ENCODE results near the gene AHNAK2.

AHNAK2 gene

GRCh38 chr14:105019861-105020814, 42.0 kb upstream of the AHNAK2 start:
- H3K4me1 Mint-ChIP-seq (ENCODE audit: low read depth in 2 of 2), result peaks cover 55 to 58% of the 10 kb centered on the region in 2 donors
- ATAC-seq (replicated peaks) (peak; percentile 47), DNase-seq (peak; percentile 72 to 77 (median 72))
- peak overlapping the region; percentile 89 to 93 for H3K4me3 Mint-ChIP-seq
- no peaks in the 10 kb centered on the region for H3K9me3 Mint-ChIP-seq
- peak overlapping the region; percentile 96 to 97 for H3K27ac Mint-ChIP-seq
- peaks cover 22% of the 10 kb centered on the region for H3K36me3 Mint-ChIP-seq (ENCODE audit: insufficient read depth)
- no peaks in the 10 kb centered on the region for H3K27me3 Mint-ChIP-seq

GRCh38 chr14:105018414-105018813, 40.2 kb upstream of the AHNAK2 start:
- peaks cover 21% of the 10 kb centered on the region for H3K36me3 Mint-ChIP-seq (ENCODE audit: insufficient read depth)
- no peak for DNase-seq
- H3K27me3 Mint-ChIP-seq, result no peaks in the 10 kb centered on the region
- H3K4me3 Mint-ChIP-seq, result peak overlapping the region; percentile 89 to 93
- H3K4me1 Mint-ChIP-seq (ENCODE audit: low read depth in 2 of 2), result peaks cover 62 to 70% of the 10 kb centered on the region in 2 donors
- H3K9me3 Mint-ChIP-seq, result no peaks in the 10 kb centered on the region
- H3K27ac Mint-ChIP-seq, result peak overlapping the region; percentile 96 to 97
- no peak for ATAC-seq (replicated peaks)

- Mint-ChIP-seq H3K36me3 (ENCODE audit: insufficient read depth) (peaks cover 23% of the 10 kb centered on the region), H3K9me3 (no peaks in the 10 kb centered on the region), H3K4me3 (peak overlapping the region; percentile 73 to 93), H3K4me1 (ENCODE audit: low read depth in 2 of 2) (peaks cover 72 to 77% of the 10 kb centered on the region in 2 donors), H3K27me3 (no peaks in the 10 kb centered on the region), H3K27ac (peak overlapping the region; percentile 97)
- DNase-seq (no peak), ATAC-seq (replicated peaks) (no peak)
Observed at GRCh38 chr14:105015905-105016304, 37.7 kb upstream of the AHNAK2 start.

GRCh38 chr14:105015242-105015641, 37.1 kb upstream of the AHNAK2 start:
- Mint-ChIP-seq H3K4me3 (peak overlapping the region; percentile 73 to 93), H3K36me3 (ENCODE audit: insufficient read depth) (peaks cover 27% of the 10 kb centered on the region), H3K9me3 (no peaks in the 10 kb centered on the region), H3K4me1 (ENCODE audit: low read depth in 2 of 2) (peaks cover 71 to 77% of the 10 kb centered on the region in 2 donors), H3K27me3 (no peaks in the 10 kb centered on the region), H3K27ac (peak overlapping the region; percentile 97)
- ATAC-seq (replicated peaks) (peak; percentile 59), DNase-seq (no peak)

GRCh38 chr14:105014631-105015030, 36.5 kb upstream of the AHNAK2 start:
- Mint-ChIP-seq H3K4me3 (peak overlapping the region; percentile 73 to 93), H3K9me3 (no peaks in the 10 kb centered on the region), H3K27ac (peak overlapping the region; percentile 97), H3K4me1 (ENCODE audit: low read depth in 2 of 2) (peaks cover 65 to 72% of the 10 kb centered on the region in 2 donors), H3K27me3 (no peaks in the 10 kb centered on the region), H3K36me3 (ENCODE audit: insufficient read depth) (peaks cover 28% of the 10 kb centered on the region)
- no peak for ATAC-seq (replicated peaks)
- no peak for DNase-seq

GRCh38 chr14:105014032-105014431, 35.9 kb upstream of the AHNAK2 start:
- Mint-ChIP-seq H3K4me3 (peak overlapping the region; percentile 73 to 93), H3K4me1 (ENCODE audit: low read depth in 2 of 2) (peaks cover 60 to 67% of the 10 kb centered on the region in 2 donors), H3K9me3 (no peaks in the 10 kb centered on the region), H3K27ac (peak overlapping the region; percentile 97), H3K36me3 (ENCODE audit: insufficient read depth) (peaks cover 31% of the 10 kb centered on the region), H3K27me3 (no peaks in the 10 kb centered on the region)
- DNase-seq, result no peak
- ATAC-seq (replicated peaks), result no peak

- Mint-ChIP-seq H3K4me1 (ENCODE audit: low read depth in 2 of 2) (peaks cover 56 to 61% of the 10 kb centered on the region in 2 donors), H3K27ac (peak overlapping the region; percentile 97), H3K9me3 (no peaks in the 10 kb centered on the region), H3K4me3 (peak overlapping the region; percentile 73 to 93), H3K27me3 (no peaks in the 10 kb centered on the region), H3K36me3 (ENCODE audit: insufficient read depth) (peaks cover 38% of the 10 kb centered on the region)
- no peak for DNase-seq
- no peak for ATAC-seq (replicated peaks)
Observed at GRCh38 chr14:105013150-105013785, 35.1 kb upstream of the AHNAK2 start.

- Mint-ChIP-seq H3K36me3 (ENCODE audit: insufficient read depth) (peaks cover 38% of the 10 kb centered on the region), H3K27ac (peak overlapping the region; percentile 97), H3K4me1 (ENCODE audit: low read depth in 2 of 2) (peaks cover 50 to 52% of the 10 kb centered on the region in 2 donors)
Observed at GRCh38 chr14:105012171-105012985, 34.2 kb upstream of the AHNAK2 start.

GRCh38 chr14:105011312-105011990, 33.3 kb upstream of the AHNAK2 start:
- Mint-ChIP-seq H3K4me1 (ENCODE audit: low read depth in 2 of 2) (peaks cover 42 to 44% of the 10 kb centered on the region in 2 donors), H3K27ac (peak overlapping the region in 1 of 2 donors; percentile 97), H3K9me3 (no peaks in the 10 kb centered on the region), H3K4me3 (no peak overlapping the region), H3K27me3 (no peaks in the 10 kb centered on the region), H3K36me3 (ENCODE audit: insufficient read depth) (peaks cover 39% of the 10 kb centered on the region)
- no peak for ATAC-seq (replicated peaks)
- no peak for DNase-seq

More at GRCh38 chr14:105012171-105012985, 34.2 kb upstream of the AHNAK2 start:
- Mint-ChIP-seq H3K27me3 (no peaks in the 10 kb centered on the region), H3K9me3 (no peaks in the 10 kb centered on the region), H3K4me3 (no peak overlapping the region)
- ATAC-seq (replicated peaks), result no peak
- no peak for DNase-seq

- ATAC-seq (replicated peaks) (no peak), DNase-seq (no peak)
- H3K36me3 Mint-ChIP-seq (ENCODE audit: insufficient read depth), result peaks cover 41% of the 10 kb centered on the region
- peaks cover 38 to 39% of the 10 kb centered on the region in 2 donors for H3K4me1 Mint-ChIP-seq (ENCODE audit: low read depth in 2 of 2)
- H3K9me3 Mint-ChIP-seq, result no peaks in the 10 kb centered on the region
- H3K27me3 Mint-ChIP-seq, result no peaks in the 10 kb centered on the region
- no peak overlapping the region for H3K4me3 Mint-ChIP-seq
- H3K27ac Mint-ChIP-seq, result no peak overlapping the region
Observed at GRCh38 chr14:105010891-105011291, 32.7 kb upstream of the AHNAK2 start.

GRCh38 chr14:105010106-105010505, 31.9 kb upstream of the AHNAK2 start:
- H3K4me3 Mint-ChIP-seq, result no peak overlapping the region
- no peak for DNase-seq
- H3K36me3 Mint-ChIP-seq (ENCODE audit: insufficient read depth), result peaks cover 45% of the 10 kb centered on the region
- ATAC-seq (replicated peaks), result no peak
- no peaks in the 10 kb centered on the region for H3K27me3 Mint-ChIP-seq
- H3K9me3 Mint-ChIP-seq, result no peaks in the 10 kb centered on the region
- H3K4me1 Mint-ChIP-seq (ENCODE audit: low read depth in 2 of 2), result peaks cover 30 to 32% of the 10 kb centered on the region in 2 donors
- peak overlapping the region in 1 of 2 donors; percentile 87 for H3K27ac Mint-ChIP-seq

GRCh38 chr14:105007593-105008264, 29.6 kb upstream of the AHNAK2 start:
- H3K27ac Mint-ChIP-seq, result no peak overlapping the region

More at GRCh38 chr14:105007593-105008264, 29.6 kb upstream of the AHNAK2 start:
- ATAC-seq (replicated peaks) (no peak), DNase-seq (no peak)
- no peaks in the 10 kb centered on the region for H3K27me3 Mint-ChIP-seq
- H3K9me3 Mint-ChIP-seq, result no peaks in the 10 kb centered on the region
- H3K36me3 Mint-ChIP-seq (ENCODE audit: insufficient read depth), result peaks cover 41% of the 10 kb centered on the region
- no peak overlapping the region for H3K4me3 Mint-ChIP-seq
- H3K4me1 Mint-ChIP-seq (ENCODE audit: low read depth in 2 of 2), result peaks cover 9 to 13% of the 10 kb centered on the region in 2 donors
